SK-N-MC (cell line): Measurements from ENCODE around the gene CRLF2.
A peak's percentile ranks its signal among the peaks of the same experiment; 100 is the strongest.
"Not testable (repeated sequence)": the region's sequence is repeated elsewhere in the genome, so short reads cannot be mapped to it uniquely, and the experiment has no call there.

ENCODE experiments used
- DNase-seq: peaks from one replicate; pipeline ENCODE4 v3.0.0-alpha.2; 2011; ENCODE audit warnings: low read depth, low spot score
- H3K27ac ChIP-seq: fragments of 200-600 bp; sonication (generic); 2 replicates; pipeline ENCODE4 v1.5.1; 2016; ENCODE audit warnings: mixed run types
- H3K36me3 ChIP-seq: fragments of 200-600 bp; sonication (generic); 2 replicates; pipeline ENCODE4 v1.6.1; 2017; ENCODE audit warnings: antibody characterized with exemption, low read length, mixed read lengths; ENCODE audit not compliant: insufficient read depth
- H3K4me3 ChIP-seq: fragments of 200-600 bp; sonication (generic); 2 replicates; pipeline ENCODE4 v1.5.1; 2016
- H3K9ac ChIP-seq: fragments of 200-600 bp; sonication (generic); 2 replicates; pipeline ENCODE4 v1.8.0; 2017; ENCODE audit warnings: mixed run types, mixed read lengths; ENCODE audit not compliant: insufficient read length
- H3K9me3 ChIP-seq: fragments of 200-600 bp; sonication (generic); 2 replicates; pipeline ENCODE4 v1.6.1; 2017; ENCODE audit warnings: low read depth, mild to moderate bottlenecking, antibody characterized with exemption, low read length, moderate library complexity, mixed read lengths
- EZH2 ChIP-seq: fragments of 200-600 bp; sonication (generic); IDR thresholded peaks from one replicate; pipeline ENCODE4 v1.6.1; 2017; ENCODE audit warnings: antibody characterized with exemption
- FOXP2 ChIP-seq: optimal IDR thresholded peaks from 2 replicates; pipeline ENCODE3; 2011; ENCODE audit warnings: mild to moderate bottlenecking, moderate library complexity; ENCODE audit not compliant: insufficient read depth; ENCODE audit errors: extremely low read length, control extremely low read depth
- POLR2AphosphoS5 ChIP-seq: IDR thresholded peaks from 2 replicates; pipeline ENCODE4 v1.6.1; 2012; ENCODE audit warnings: mild to moderate bottlenecking, low read depth, low read length, borderline replicate concordance

Gene CRLF2, protein sequence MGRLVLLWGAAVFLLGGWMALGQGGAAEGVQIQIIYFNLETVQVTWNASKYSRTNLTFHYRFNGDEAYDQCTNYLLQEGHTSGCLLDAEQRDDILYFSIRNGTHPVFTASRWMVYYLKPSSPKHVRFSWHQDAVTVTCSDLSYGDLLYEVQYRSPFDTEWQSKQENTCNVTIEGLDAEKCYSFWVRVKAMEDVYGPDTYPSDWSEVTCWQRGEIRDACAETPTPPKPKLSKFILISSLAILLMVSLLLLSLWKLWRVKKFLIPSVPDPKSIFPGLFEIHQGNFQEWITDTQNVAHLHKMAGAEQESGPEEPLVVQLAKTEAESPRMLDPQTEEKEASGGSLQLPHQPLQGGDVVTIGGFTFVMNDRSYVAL

DNA sequence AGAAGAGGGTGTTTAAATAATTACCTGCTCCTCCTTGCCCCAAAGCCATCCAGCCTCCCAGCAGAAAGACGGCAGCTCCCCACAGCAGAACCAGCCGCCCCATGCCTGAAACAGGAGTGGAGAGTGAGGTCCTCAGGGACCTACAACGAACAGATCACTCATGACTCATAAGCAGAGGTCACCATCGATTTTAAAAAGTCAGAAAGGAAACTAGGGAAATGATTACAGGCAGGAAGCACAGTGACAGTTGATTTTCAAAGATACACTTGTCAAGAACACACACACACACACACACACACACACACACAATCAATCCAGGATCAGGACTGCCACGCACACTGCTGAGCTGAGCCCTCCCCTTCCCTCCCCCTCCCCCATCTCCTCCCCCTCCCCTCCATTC lies at the start of gene CRLF2:
Gene CRLF2, minus strand, starts transcription at position 118 of the 400 bp plus-strand sequence. Its CDS starts 15 bp downstream, at position 103.
- DNase-seq, result no peak
- no peak within 1 kb of the TSS for H3K9ac ChIP-seq
- TF ChIP-seq FOXP2 (no peak), EZH2 (no peak), POLR2AphosphoS5 (no peak)
- no peak within 1 kb of the TSS for H3K27ac ChIP-seq
- no peak within 1 kb of the TSS for H3K4me3 ChIP-seq
- H3K9me3 ChIP-seq, result no peaks in the 10 kb centered on the region
- H3K36me3 ChIP-seq, result no peaks in the 10 kb centered on the region

- not testable (repeated sequence) for H3K4me3 ChIP-seq, H3K36me3 ChIP-seq, H3K27ac ChIP-seq, DNase-seq, H3K9ac ChIP-seq, H3K9me3 ChIP-seq
Measured at GRCh38 chrX:1261771-1262170, 49.3 kb upstream of the CRLF2 start.

DNA sequence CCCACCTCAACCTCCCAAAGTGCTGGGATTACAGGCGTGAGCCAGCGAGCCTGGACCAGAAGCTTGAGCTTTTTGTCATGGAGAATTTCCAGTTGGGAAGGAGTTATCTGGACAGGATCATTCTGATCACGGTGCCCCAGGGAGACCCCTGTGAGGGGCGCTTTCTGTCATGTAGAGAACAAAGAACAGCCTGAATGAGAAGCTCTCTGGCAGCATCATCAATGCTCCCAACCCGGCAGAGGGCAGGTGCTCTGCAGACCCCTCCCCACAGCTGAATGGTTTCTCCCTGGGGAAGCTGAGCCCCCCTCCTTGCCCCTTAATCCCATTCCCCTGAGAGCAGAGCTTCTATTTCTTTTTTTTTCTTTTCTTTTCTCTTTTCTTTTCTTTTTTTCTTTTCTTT lies 48.8 kb upstream of the CRLF2 start:
- TF ChIP-seq FOXP2 (no peak), POLR2AphosphoS5 (no peak), EZH2 (no peak)
- Histone ChIP-seq H3K27ac (no peak overlapping the region), H3K9ac (no peak overlapping the region), H3K36me3 (no peaks in the 10 kb centered on the region), H3K9me3 (no peaks in the 10 kb centered on the region), H3K4me3 (no peak overlapping the region)
- no peak for DNase-seq

DNA sequence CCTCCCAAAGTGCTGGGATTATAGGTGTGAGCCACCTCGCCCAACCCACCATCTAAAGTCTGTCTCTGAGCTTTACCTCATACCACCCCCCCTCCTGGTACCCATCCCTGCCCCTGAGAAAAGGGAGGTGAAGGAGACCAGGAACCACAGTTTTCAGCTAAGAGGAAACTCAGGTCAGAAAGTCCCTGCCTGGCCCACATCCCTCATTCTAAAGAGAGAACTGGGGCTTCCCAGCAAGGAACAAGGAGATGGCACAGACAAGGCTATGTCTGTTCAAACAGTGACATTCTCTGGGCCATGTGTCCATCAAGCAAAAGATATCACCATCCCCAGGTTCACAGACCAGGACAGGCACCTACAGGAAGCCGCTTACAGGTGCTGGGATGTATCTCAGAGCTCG lies 40.4 kb upstream of the CRLF2 start:
- no peak for DNase-seq
- no peak overlapping the region for H3K27ac ChIP-seq
- no peak overlapping the region for H3K4me3 ChIP-seq
- no peak overlapping the region for H3K9ac ChIP-seq
- no peak for TF ChIP-seq FOXP2
- TF ChIP-seq EZH2, result no peak
- TF ChIP-seq POLR2AphosphoS5, result no peak
- H3K9me3 ChIP-seq, result no peaks in the 10 kb centered on the region
- no peaks in the 10 kb centered on the region for H3K36me3 ChIP-seq

- no peak for DNase-seq
- H3K27ac ChIP-seq, result no peak overlapping the region
- no peak overlapping the region for H3K9ac ChIP-seq
- TF ChIP-seq EZH2, result no peak
- no peak for TF ChIP-seq POLR2AphosphoS5
- TF ChIP-seq FOXP2, result no peak
- H3K4me3 ChIP-seq, result no peak overlapping the region
- no peaks in the 10 kb centered on the region for H3K9me3 ChIP-seq
- H3K36me3 ChIP-seq, result no peaks in the 10 kb centered on the region
Measured at GRCh38 chrX:1249101-1249887, 36.8 kb upstream of the CRLF2 start.

DNA sequence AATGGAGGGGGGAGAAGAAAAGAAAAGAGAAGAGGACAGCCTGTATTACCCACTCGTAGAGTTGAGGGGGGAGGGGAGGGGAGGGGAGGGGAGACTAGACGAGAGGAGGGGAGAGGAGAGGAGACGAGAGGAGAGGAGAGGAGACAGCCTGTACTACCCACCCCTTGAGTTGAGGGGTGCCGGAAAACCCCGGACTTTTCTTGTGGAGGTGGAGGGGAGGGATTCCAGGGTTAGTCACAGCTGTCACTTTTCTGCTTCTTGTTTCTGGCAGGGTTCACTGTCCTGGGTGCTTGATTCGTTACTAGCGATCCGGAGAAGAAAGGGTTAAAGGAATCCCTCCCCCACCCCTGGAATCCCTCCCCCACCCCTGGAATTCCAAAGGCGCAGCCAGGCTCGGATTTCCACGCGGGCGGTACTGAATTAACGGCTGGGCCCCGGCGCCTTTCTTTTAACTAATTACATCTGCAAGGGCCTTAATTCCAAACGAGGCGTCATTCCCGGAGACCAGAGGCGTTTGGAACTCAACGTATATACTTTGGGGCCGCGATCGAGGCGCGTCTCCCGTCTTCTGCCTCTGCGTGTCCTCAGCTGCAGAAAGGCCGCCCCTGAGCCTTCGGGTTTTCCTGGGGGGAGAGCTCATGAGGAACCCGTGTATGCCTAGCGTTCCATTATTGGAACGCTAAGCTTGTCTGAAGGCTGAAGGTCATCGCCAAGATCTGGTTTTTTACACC lies 36.0 kb upstream of the CRLF2 start:
- no peak overlapping the region for H3K4me3 ChIP-seq
- no peaks in the 10 kb centered on the region for H3K9me3 ChIP-seq
- no peaks in the 10 kb centered on the region for H3K36me3 ChIP-seq
- no peak for DNase-seq
- H3K9ac ChIP-seq, result no peak overlapping the region
- TF ChIP-seq EZH2 (no peak), FOXP2 (no peak), POLR2AphosphoS5 (no peak)
- no peak overlapping the region for H3K27ac ChIP-seq

DNA sequence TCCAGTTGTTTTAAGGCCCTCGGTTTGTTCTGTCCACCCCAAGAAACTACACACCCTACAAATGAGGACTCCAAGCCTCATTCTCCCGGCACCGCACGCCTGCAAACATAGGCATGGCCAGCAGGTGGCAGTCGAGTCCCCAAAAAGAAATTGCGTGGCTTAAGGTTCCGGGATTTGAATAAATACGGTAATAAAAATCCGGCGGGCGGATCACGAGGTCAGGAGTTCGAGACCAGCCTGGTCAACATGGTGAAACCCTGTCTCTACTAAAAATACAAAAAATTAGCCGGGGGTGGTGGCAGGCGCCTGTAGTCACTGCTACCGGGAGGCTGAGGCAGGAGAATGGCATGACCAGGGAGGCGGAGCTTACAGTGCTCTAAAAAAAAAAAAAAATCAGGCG lies 34.4 kb upstream of the CRLF2 start:
- no peak for TF ChIP-seq FOXP2
- TF ChIP-seq POLR2AphosphoS5, result no peak
- no peak for TF ChIP-seq EZH2
- Histone ChIP-seq H3K4me3 (no peak overlapping the region), H3K27ac (no peak overlapping the region), H3K36me3 (no peaks in the 10 kb centered on the region), H3K9ac (no peak overlapping the region), H3K9me3 (no peaks in the 10 kb centered on the region)
- peak; percentile 8 for DNase-seq

- no peak overlapping the region for H3K27ac ChIP-seq
- no peak for DNase-seq
- no peaks in the 10 kb centered on the region for H3K36me3 ChIP-seq
- H3K4me3 ChIP-seq, result no peak overlapping the region
- TF ChIP-seq EZH2 (no peak), FOXP2 (no peak), POLR2AphosphoS5 (no peak)
- H3K9me3 ChIP-seq, result no peaks in the 10 kb centered on the region
- no peak overlapping the region for H3K9ac ChIP-seq
Measured at GRCh38 chrX:1244164-1245076, 32.0 kb upstream of the CRLF2 start.
